KMS-11 (cell line): ENCODE data around the gene GPA33.

Source experiments
- H2AFZ ChIP-seq: fragments of 200-600 bp; sonication (generic); 2 replicates; pipeline ENCODE4 v1.6.1; 2016; ENCODE audit warnings: antibody characterized with exemption, mixed run types, low read depth
- H3K27ac ChIP-seq: fragments of 200-600 bp; sonication (generic); 2 replicates; pipeline ENCODE4 v1.6.1; 2016; ENCODE audit warnings: mild to moderate bottlenecking, mixed run types
- H3K27me3 ChIP-seq: fragments of 200-600 bp; sonication (generic); 2 replicates; pipeline ENCODE4 v1.6.1; 2017; ENCODE audit warnings: mild to moderate bottlenecking, low read depth, mixed run types, moderate library complexity; ENCODE audit not compliant: insufficient read depth
- H3K36me3 ChIP-seq: fragments of 200-600 bp; sonication (generic); 2 replicates; pipeline ENCODE4 v1.6.1; 2017; ENCODE audit warnings: mild to moderate bottlenecking, mixed run types; ENCODE audit not compliant: insufficient read depth
- H3K4me1 ChIP-seq: fragments of 200-600 bp; sonication (generic); 2 replicates; pipeline ENCODE4 v1.6.1; 2016; ENCODE audit warnings: mild to moderate bottlenecking, low read depth, mixed run types; ENCODE audit not compliant: poor library complexity, severe bottlenecking
- H3K4me2 ChIP-seq: fragments of 200-600 bp; sonication (generic); 2 replicates; pipeline ENCODE4 v1.7.0; 2016; ENCODE audit warnings: mild to moderate bottlenecking, mixed run types
- H3K4me3 ChIP-seq: fragments of 200-600 bp; sonication (generic); IDR thresholded peaks from 2 replicates; pipeline ENCODE4 v1.6.1; 2017; ENCODE audit warnings: low read depth, low read length, mixed read lengths; ENCODE audit not compliant: insufficient read depth
- H3K79me2 ChIP-seq: fragments of 200-600 bp; sonication (generic); 2 replicates; pipeline ENCODE4 v1.6.1; 2016; ENCODE audit warnings: low read depth, mixed run types; ENCODE audit not compliant: insufficient read depth
- H3K9ac ChIP-seq: fragments of 200-600 bp; sonication (generic); 2 replicates; pipeline ENCODE4 v1.6.1; 2016; ENCODE audit warnings: mild to moderate bottlenecking, mixed run types
- H4K20me1 ChIP-seq: fragments of 200-600 bp; sonication (generic); 2 replicates; pipeline ENCODE4 v1.6.1; 2016; ENCODE audit warnings: mild to moderate bottlenecking, mixed run types; ENCODE audit not compliant: insufficient read depth
- CTCF ChIP-seq: fragments of 200-600 bp; sonication (generic); conservative IDR thresholded peaks from 2 replicates; pipeline ENCODE4 v1.6.1; 2017; ENCODE audit warnings: low read depth, mild to moderate bottlenecking, antibody characterized with exemption, low read length, moderate library complexity, mixed read lengths

Gene GPA33

GRCh38 chr1:167057241-167057688, 32.9 kb downstream of the GPA33 start:
- peak overlapping the region; percentile 11; the same call in 1 of the 2 replicates for H2AFZ ChIP-seq
- TF ChIP-seq CTCF: peak; percentile 76
- H3K9ac ChIP-seq: no peak overlapping the region

GRCh38 chr1:167056529-167057231, 33.5 kb downstream of the GPA33 start:
- Histone ChIP-seq H4K20me1 (no peaks in the 10 kb centered on the region), H3K27ac (peak overlapping the region; percentile 1; the same call in 1 of the 2 replicates), H3K27me3 (no peaks in the 10 kb centered on the region), H3K4me1 (peaks cover 24% of the 10 kb centered on the region), H3K36me3 (no peaks in the 10 kb centered on the region), H3K4me2 (no peak overlapping the region), H3K79me2 (no peaks in the 10 kb centered on the region), H2AFZ (peak overlapping the region; percentile 11; the same call in 1 of the 2 replicates), H3K9ac (no peak overlapping the region), H3K4me3 (no peak overlapping the region)
- no peak for TF ChIP-seq CTCF

More at GRCh38 chr1:167057241-167057688, 32.9 kb downstream of the GPA33 start:
- peaks cover 24% of the 10 kb centered on the region for H3K4me1 ChIP-seq
- H3K4me2 ChIP-seq: no peak overlapping the region
- H3K27ac ChIP-seq: peak overlapping the region; percentile 1; the same call in 1 of the 2 replicates
- H4K20me1 ChIP-seq: no peaks in the 10 kb centered on the region
- H3K4me3 ChIP-seq: no peak overlapping the region
- no peaks in the 10 kb centered on the region for H3K79me2 ChIP-seq
- no peaks in the 10 kb centered on the region for H3K36me3 ChIP-seq
- no peaks in the 10 kb centered on the region for H3K27me3 ChIP-seq

GRCh38 chr1:167054946-167055630, 35.1 kb downstream of the GPA33 start:
- Histone ChIP-seq H3K36me3 (no peaks in the 10 kb centered on the region), H4K20me1 (no peaks in the 10 kb centered on the region), H3K79me2 (no peaks in the 10 kb centered on the region), H3K4me3 (no peak overlapping the region), H3K27ac (no peak overlapping the region), H3K4me2 (no peak overlapping the region), H3K27me3 (no peaks in the 10 kb centered on the region), H3K4me1 (peaks cover 20% of the 10 kb centered on the region), H2AFZ (no peak overlapping the region), H3K9ac (no peak overlapping the region)
- no peak for TF ChIP-seq CTCF

- H3K4me1 ChIP-seq: peaks cover 19% of the 10 kb centered on the region
- H3K36me3 ChIP-seq: no peaks in the 10 kb centered on the region
- H3K4me2 ChIP-seq: no peak overlapping the region
- no peak overlapping the region for H3K9ac ChIP-seq
- H3K27ac ChIP-seq: no peak overlapping the region
- TF ChIP-seq CTCF: no peak
- no peaks in the 10 kb centered on the region for H3K79me2 ChIP-seq
- H3K27me3 ChIP-seq: no peaks in the 10 kb centered on the region
- H4K20me1 ChIP-seq: no peaks in the 10 kb centered on the region
- no peak overlapping the region for H3K4me3 ChIP-seq
- H2AFZ ChIP-seq: no peak overlapping the region
These were observed 35.6 kb downstream of the GPA33 start for GRCh38 chr1:167054531-167054930.
